Activated naive CD8-positive, alpha-beta T cell treated with anti-CD3 and anti-CD28 coated beads, Interleukin-2, amount 50 U/mL, for 16 hours (primary cell): ENCODE data around the gene CFB.
A peak's percentile ranks its signal among the peaks of the same experiment; 100 is the strongest.
"Not testable (repeated sequence)": the region's sequence is repeated elsewhere in the genome, so short reads cannot be mapped to it uniquely, and the experiment has no call there.

Experiments
- DNase-seq: peaks from one replicate; pipeline ENCODE4 v3.0.0-alpha.2; 2020; ENCODE audit warnings: low read depth, low spot score

Gene CFB

GRCh38 chr6:31945507-31946369 is at the start of gene CFB:
TSS of gene CFB (plus strand) at chr6:31946095. CDS start at chr6:31946222, 127 bp downstream.
- no peak for DNase-seq

- DNase-seq = no peak
Observed at GRCh38 chr6:31896493-31896855, 49.4 kb upstream of the CFB start.

GRCh38 chr6:31896856-31897611 is 48.9 kb upstream of the CFB start:
- no peak for DNase-seq

GRCh38 chr6:31897612-31898382 is 48.1 kb upstream of the CFB start, which contains the start of gene EHMT2:
TSS of gene EHMT2 (minus strand) at chr6:31897698. CDS start at chr6:31897677, 21 bp downstream.
- peak; percentile 69 for DNase-seq

- DNase-seq = no peak
Observed at GRCh38 chr6:31898383-31899011, 47.4 kb upstream of the CFB start.

- no peak for DNase-seq
Observed at GRCh38 chr6:31899215-31899614, 46.7 kb upstream of the CFB start.

GRCh38 chr6:31899882-31900722 is 45.8 kb upstream of the CFB start:
- DNase-seq = no peak

- no peak for DNase-seq
Observed at GRCh38 chr6:31900917-31901414, 44.9 kb upstream of the CFB start.

- DNase-seq = peak; percentile 59
Observed at GRCh38 chr6:31901415-31901952, 44.4 kb upstream of the CFB start.

- peak; percentile 67 for DNase-seq
Observed at GRCh38 chr6:31901953-31902643, 43.8 kb upstream of the CFB start, which contains the start of gene ZBTB12. TSS of gene ZBTB12 (minus strand) at chr6:31902086. CDS start at chr6:31901305, 781 bp downstream.

- no peak for DNase-seq
Observed at GRCh38 chr6:31903957-31904356, 41.9 kb upstream of the CFB start.

- DNase-seq = no peak
Observed at GRCh38 chr6:31905041-31905440, 40.9 kb upstream of the CFB start.

GRCh38 chr6:31906122-31906521 is 39.8 kb upstream of the CFB start:
- no peak for DNase-seq

GRCh38 chr6:31906727-31907126 is 39.2 kb upstream of the CFB start:
- not testable (repeated sequence) for DNase-seq

- no peak for DNase-seq
Observed at GRCh38 chr6:31907158-31907813, 38.6 kb upstream of the CFB start.

- DNase-seq = not testable (repeated sequence)
Observed at GRCh38 chr6:31908255-31908654, 37.6 kb upstream of the CFB start.

GRCh38 chr6:31908791-31909190 is 37.1 kb upstream of the CFB start:
- no peak for DNase-seq

- DNase-seq = not testable (repeated sequence)
Observed at GRCh38 chr6:31909298-31909697, 36.6 kb upstream of the CFB start.
